IPS-20b (cell line): ENCODE results near the gene ZNF79.

Experiments used
- H3K27ac ChIP-seq: one replicate; pipeline ENCODE4 v1.5.1; 2013; ENCODE audit warnings: low read length
- H3K27me3 ChIP-seq: 2 replicates; pipeline ENCODE4 v1.6.1; 2013; ENCODE audit warnings: mild to moderate bottlenecking, low read length, inconsistent platforms; ENCODE audit not compliant: insufficient read depth
- H3K36me3 ChIP-seq: 2 replicates; pipeline ENCODE4 v1.6.1; 2013; ENCODE audit warnings: low read depth, mild to moderate bottlenecking, inconsistent platforms, low read length, moderate library complexity; ENCODE audit not compliant: insufficient read depth
- H3K4me1 ChIP-seq: 2 replicates; pipeline ENCODE4 v1.6.1; 2013; ENCODE audit warnings: mild to moderate bottlenecking, control low read depth, inconsistent platforms, low read length, moderate library complexity; ENCODE audit not compliant: insufficient read depth
- H3K4me3 ChIP-seq: 2 replicates; pipeline ENCODE4 v1.5.1; 2013; ENCODE audit warnings: mild to moderate bottlenecking, low read length, inconsistent platforms
- H3K9ac ChIP-seq: 2 replicates; pipeline ENCODE4 v1.6.1; 2013; ENCODE audit warnings: low read depth, mild to moderate bottlenecking, inconsistent platforms, low read length, moderate library complexity
- H3K9me3 ChIP-seq: 2 replicates; pipeline ENCODE4 v1.6.1; 2013; ENCODE audit warnings: mild to moderate bottlenecking, low read depth, low read length, inconsistent platforms; ENCODE audit not compliant: insufficient read depth

The ZNF79 gene

DNA sequence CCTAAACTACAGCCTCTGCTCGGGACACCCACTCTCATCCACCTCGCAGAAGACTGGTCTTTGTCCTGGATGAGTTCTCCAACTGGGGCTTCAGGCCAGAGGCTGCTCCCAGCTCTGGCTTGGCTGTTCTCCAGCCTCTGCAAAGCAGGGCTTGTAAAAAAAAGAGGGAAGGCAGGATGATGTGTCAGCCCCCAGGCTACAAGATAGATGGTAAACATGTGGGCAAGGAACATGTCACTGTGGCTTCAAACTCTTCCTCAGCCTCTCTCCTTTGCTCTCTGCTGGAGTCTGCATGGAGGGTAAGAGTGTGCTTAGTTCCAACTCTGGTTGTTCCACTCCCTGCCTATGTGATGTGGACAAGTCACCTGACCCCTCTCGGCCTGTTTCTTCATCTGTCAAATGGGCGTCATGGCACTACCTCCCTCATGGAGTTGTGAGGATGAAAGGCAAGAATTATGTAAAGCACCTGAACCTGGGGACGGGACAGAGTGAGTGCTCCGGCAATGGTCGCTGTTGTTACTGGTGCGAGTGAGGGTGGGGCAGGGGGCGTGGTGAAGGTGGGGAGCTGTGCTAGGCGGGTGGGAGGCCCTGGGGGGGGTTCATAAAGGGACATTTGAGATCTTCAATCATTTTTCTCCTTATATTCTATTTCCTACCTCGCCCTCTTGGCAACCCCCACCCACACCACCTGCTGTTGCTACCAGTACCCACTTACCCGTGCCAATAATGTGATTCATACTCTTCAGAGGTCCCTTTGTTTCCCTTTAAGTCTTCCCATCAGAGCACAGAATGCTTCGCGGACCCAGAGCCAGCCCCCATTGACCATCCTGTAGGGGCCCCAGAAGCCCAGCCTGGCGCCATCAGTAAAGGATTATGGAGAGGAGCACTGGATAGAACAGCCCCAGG, 6.8 kb upstream of the ZNF79 start:
- no peaks in the 10 kb centered on the region for H3K36me3 ChIP-seq
- 0 out of 2 replicates have a peak, but pooled peaks cover 3% of the 10 kb centered on the region for H3K4me1 ChIP-seq

DNA sequence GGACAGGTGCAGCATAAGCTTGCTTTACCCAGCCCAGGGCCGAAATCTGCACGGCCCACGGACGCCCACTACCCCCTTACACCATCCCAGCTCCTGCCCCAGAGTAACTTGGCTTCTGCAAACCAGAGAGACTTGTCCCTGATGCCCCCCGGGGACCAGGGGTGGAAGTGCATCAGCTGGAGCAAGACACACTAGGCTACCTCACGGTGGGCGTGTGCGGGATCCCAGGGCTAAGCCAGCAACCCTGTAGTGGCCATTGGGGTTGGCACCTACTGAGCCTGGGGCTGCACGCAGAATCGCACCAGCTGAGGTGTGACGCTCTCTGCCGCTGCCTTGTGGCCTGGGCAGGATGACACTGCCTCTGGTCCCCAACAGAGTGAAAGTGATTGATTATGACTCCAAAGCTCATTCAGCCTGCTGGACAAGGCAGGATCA, 6.1 kb upstream of the ZNF79 start:
- no peaks in the 10 kb centered on the region for H3K27me3 ChIP-seq
- H3K4me3 ChIP-seq, result no peak overlapping the region
- H3K36me3 ChIP-seq, result no peaks in the 10 kb centered on the region
- H3K9ac ChIP-seq, result no peak overlapping the region
- H3K27ac ChIP-seq, result no peak overlapping the region
- H3K9me3 ChIP-seq, result no peaks in the 10 kb centered on the region
- 0 out of 2 replicates have a peak, but pooled peaks cover 3% of the 10 kb centered on the region for H3K4me1 ChIP-seq

More for the DNA sequence above, 6.8 kb upstream of the ZNF79 start:
- Histone ChIP-seq H3K27ac (no peak overlapping the region), H3K4me3 (no peak overlapping the region), H3K9me3 (no peaks in the 10 kb centered on the region), H3K9ac (no peak overlapping the region), H3K27me3 (no peaks in the 10 kb centered on the region)

DNA sequence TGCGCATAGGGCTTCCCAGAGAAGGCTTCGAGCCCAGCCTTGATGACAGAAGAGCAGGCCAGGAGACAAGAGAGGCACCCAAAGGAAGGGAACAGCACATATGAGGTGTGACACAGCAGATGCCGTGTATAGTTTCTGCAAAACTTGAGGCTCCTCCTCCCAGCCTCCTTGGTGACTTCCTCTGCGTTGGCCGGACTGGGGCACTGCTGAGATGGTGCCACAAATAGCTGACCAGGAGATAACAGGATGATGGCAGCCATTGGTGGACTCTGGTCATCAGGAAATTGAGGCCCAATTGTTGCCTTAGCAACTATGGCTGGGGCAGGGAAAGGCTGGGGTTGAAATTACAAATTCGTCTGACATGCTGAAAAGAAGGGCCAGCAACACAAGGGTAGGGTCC, 4.8 kb upstream of the ZNF79 start:
- H3K27ac ChIP-seq, result no peak overlapping the region
- H3K9ac ChIP-seq, result no peak overlapping the region
- H3K27me3 ChIP-seq, result no peaks in the 10 kb centered on the region
- no peak overlapping the region for H3K4me3 ChIP-seq
- no peaks in the 10 kb centered on the region for H3K9me3 ChIP-seq
- no peaks in the 10 kb centered on the region for H3K36me3 ChIP-seq
- 0 out of 2 replicates have a peak, but pooled peaks cover 3% of the 10 kb centered on the region for H3K4me1 ChIP-seq

DNA sequence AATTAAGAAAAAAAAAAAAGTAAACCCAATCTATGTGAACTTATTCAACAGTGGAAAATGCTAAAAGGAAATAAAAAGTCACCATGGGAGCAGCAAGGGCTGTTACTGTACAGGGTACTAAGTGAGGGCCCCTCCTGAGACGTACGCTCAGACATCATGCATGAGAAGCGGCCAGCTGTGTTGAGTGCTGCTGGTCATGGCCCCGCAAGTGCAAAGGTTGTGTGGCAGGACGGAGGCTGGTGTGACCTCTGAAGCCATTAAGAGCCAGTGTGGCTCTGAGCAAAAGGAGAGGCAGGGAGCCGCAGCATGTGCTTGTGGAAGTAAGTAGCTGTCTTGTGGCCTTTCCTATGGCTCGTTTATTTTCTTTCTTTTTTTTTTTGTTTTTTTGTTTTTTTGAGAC, 3.1 kb upstream of the ZNF79 start:
- H3K4me3 ChIP-seq, result no peak overlapping the region
- H3K27ac ChIP-seq, result no peak overlapping the region
- no peaks in the 10 kb centered on the region for H3K36me3 ChIP-seq
- H3K9ac ChIP-seq, result no peak overlapping the region
- H3K9me3 ChIP-seq, result no peaks in the 10 kb centered on the region
- no peaks in the 10 kb centered on the region for H3K27me3 ChIP-seq
- 0 out of 2 replicates have a peak, but pooled peaks cover 3% of the 10 kb centered on the region for H3K4me1 ChIP-seq

DNA sequence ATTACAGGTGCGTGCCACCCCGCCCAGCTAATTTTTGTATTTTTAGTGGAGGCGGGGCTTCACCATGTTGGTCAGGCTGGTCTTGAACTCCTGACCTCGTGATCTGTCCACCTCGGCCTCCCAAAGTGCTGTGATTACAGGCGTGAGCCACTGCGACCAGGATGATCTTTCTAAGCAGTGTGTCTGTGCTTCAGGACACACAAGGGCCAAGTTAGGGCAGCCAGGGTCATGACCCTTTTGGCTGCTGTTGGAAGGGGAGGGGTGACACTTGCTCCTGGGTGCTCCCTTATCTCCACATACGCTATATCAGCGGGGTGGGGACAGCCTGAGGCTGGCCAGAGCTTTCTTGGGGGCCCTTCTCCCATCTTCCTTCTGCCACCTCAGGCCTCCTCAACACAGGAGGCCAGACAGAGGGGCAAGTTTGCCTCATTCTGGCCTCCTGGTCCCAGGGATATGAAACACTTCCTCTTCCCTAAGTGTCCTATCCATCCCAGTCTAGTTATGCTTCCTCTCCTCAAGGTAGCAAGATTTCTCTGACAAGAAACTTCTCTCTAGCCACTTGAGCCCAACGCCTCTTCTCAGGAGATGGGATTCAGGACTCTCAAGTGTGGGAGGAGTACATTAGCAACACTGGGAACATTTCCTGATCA, 1.9 kb upstream of the ZNF79 start:
- no peaks in the 10 kb centered on the region for H3K9me3 ChIP-seq
- H3K36me3 ChIP-seq, result no peaks in the 10 kb centered on the region
- no peak overlapping the region for H3K27ac ChIP-seq
- H3K9ac ChIP-seq, result peak overlapping the region; percentile 93; the same call in 1 of the 2 replicates
- H3K4me3 ChIP-seq, result peak overlapping the region; percentile 89; the same call in 1 of the 2 replicates
- no peaks in the 10 kb centered on the region for H3K27me3 ChIP-seq
- H3K4me1 ChIP-seq, result 0 out of 2 replicates have a peak, but pooled peaks cover 3% of the 10 kb centered on the region

DNA sequence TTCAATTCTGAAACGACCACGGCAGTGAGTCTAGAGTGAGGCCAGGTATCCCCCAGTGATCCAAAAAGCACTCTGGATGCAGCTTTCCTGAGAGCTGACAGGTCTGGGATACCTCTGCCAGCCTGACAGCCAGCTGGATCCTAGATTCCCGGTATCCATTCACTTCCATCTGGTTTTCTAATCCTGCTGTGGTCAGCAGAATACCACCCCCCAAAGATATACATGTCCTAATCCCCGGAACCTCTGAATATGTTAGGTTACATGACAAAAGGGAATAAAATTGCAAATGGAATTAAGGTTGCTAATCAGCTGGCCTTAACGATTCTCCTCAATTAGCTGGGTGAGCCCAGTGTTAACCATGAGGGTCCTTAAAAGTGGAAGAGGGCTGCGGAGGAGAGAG, 1.4 kb upstream of the ZNF79 start:
- H3K4me3 ChIP-seq, result peak overlapping the region; percentile 89
- no peaks in the 10 kb centered on the region for H3K9me3 ChIP-seq
- peak overlapping the region; percentile 93; the same call in 1 of the 2 replicates for H3K9ac ChIP-seq
- H3K27me3 ChIP-seq, result no peaks in the 10 kb centered on the region
- H3K4me1 ChIP-seq, result 0 out of 2 replicates have a peak, but pooled peaks cover 3% of the 10 kb centered on the region
- no peaks in the 10 kb centered on the region for H3K36me3 ChIP-seq
- H3K27ac ChIP-seq, result peak overlapping the region; percentile 92

DNA sequence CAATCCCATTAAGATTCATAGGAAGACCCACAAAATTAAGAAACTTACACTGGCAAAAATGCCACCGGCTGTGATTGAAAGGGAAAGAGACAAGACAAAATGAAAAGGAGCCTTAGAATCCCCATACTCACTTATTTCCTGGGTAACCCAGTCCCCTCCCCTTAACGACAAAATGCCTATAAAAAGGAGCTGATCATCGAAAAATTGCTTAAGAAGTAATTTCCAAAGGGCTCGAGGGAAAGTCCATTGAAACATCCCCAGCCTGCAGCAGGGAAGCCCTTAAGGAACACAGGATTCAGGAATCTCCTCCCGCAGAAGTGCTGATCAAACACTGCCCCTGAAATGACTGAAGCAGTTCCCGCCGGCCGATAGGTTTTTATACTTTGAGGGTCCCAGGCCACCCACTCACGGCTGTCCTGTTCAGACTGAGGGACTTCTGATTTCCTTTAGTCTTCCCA, 677 bp upstream of the ZNF79 start:
- no peaks in the 10 kb centered on the region for H3K27me3 ChIP-seq
- H3K9me3 ChIP-seq, result no peaks in the 10 kb centered on the region
- peak overlapping the region; percentile 93 for H3K9ac ChIP-seq
- H3K4me1 ChIP-seq, result no peaks in the 10 kb centered on the region
- peaks cover 4% of the 10 kb centered on the region; the same call in 1 of the 2 replicates for H3K36me3 ChIP-seq
- peak overlapping the region; percentile 89 for H3K4me3 ChIP-seq
- peak overlapping the region; percentile 92 for H3K27ac ChIP-seq

DNA sequence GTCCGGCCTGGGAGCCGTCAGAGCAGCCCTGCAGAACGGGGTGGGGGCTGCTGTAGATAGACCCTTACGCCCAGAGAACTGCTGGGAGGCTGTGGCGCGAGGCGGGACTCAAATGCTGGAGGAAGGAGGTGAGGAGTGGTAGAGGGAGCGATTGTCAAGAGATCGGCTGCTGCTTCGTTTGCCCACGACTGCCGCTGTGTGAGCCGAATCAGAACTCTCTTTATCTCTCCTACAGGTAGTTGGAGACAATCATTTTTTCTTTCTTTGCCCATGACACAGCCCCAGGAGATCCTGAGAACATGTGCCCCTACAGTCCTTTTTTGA, 456 bp downstream of the ZNF79 start:
- peaks cover 15% of the 10 kb centered on the region; the same call in 1 of the 2 replicates for H3K36me3 ChIP-seq
- H3K4me1 ChIP-seq, result no peaks in the 10 kb centered on the region
- peak overlapping the region; percentile 92 for H3K27ac ChIP-seq

DNA sequence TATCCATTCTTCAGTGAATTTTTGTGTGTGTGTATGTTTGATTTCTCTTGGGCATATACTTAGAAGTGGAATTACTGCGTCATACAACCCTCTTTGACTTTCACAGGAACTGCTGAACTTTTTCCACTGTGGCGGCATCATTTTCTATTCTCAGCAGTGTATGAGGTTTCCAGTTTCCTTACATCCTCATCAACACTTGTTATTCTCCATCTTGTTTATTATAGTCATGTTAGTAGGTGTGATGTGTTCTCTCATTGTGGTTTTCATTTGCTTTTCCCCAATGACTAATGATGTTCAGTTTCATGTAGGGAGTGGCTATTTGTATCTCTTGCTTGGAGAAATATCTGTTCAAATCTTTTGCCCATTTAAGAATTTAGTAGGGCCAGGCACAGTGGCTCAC, 2.6 kb downstream of the ZNF79 start:
- Histone ChIP-seq H3K27ac (no peak overlapping the region), H3K27me3 (no peaks in the 10 kb centered on the region), H3K36me3 (peaks cover 28% of the 10 kb centered on the region; the same call in 1 of the 2 replicates), H3K4me1 (no peaks in the 10 kb centered on the region), H3K4me3 (no peak overlapping the region), H3K9ac (no peak overlapping the region), H3K9me3 (no peaks in the 10 kb centered on the region)

More for the DNA sequence above, 456 bp downstream of the ZNF79 start:
- H3K27me3 ChIP-seq, result no peaks in the 10 kb centered on the region
- peak overlapping the region; percentile 93 for H3K9ac ChIP-seq
- H3K4me3 ChIP-seq, result peak overlapping the region; percentile 89
- no peaks in the 10 kb centered on the region for H3K9me3 ChIP-seq

DNA sequence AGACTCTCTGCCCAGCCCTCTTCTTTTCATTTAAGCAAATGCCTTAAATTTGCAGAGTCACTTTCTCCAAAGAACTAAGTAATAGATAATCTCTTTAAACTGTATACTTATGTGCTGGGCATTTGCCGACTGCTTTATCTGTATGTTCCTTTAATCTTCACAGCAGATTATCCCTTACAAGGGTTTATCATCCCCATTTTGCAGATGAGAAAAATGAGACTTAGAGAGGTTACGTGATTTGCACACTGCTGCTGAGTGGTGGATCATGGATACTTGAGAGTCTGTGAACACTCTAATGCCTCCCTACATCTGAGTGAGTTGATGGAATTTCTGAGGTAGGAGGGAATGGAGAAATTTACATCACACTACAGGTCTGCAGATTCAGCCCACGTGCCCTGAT, 4.2 kb downstream of the ZNF79 start:
- Histone ChIP-seq H3K9me3 (no peaks in the 10 kb centered on the region), H3K27me3 (no peaks in the 10 kb centered on the region), H3K36me3 (peaks cover 34% of the 10 kb centered on the region), H3K9ac (no peak overlapping the region), H3K4me3 (no peak overlapping the region), H3K27ac (no peak overlapping the region), H3K4me1 (no peaks in the 10 kb centered on the region)

DNA sequence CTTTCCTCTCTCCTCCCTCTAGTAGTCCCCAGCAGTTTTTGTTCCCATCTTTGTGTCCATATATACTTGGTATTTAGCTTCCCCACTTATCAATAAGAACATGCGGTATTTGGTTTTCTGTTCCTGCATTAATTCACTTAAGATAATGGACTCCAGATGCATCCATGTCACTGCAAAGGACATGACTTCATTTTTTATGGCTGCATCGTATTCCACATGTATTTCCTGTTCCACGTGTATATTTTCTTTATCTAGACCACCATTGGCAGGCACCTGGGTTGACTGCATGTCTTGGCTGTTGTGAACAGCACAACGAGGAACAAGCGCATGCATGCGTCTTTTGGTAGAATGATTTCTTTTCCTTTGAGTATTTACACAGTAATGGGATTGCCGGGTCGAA, 6.2 kb downstream of the ZNF79 start:
- Histone ChIP-seq H3K9me3 (no peaks in the 10 kb centered on the region), H3K36me3 (peaks cover 53% of the 10 kb centered on the region), H3K27ac (no peak overlapping the region), H3K9ac (no peak overlapping the region), H3K4me1 (no peaks in the 10 kb centered on the region), H3K4me3 (no peak overlapping the region), H3K27me3 (no peaks in the 10 kb centered on the region)
